Mucosa of descending colon (tissue), 3 donors: ENCODE data around the gene ANKRD33. TPM values are rescaled to one million over a fixed set of nuclear protein-coding genes. Genes with fewer than 3 reads are reported as not detected.

Source experiments
- ATAC-seq: fragments of 200-7000 bp; cut with Tn5 transposase; one replicate; pipeline ENCODE4 v1.9.1; 2020; ENCODE audit warnings: mild to moderate bottlenecking, moderate library complexity
- DNase-seq, 3 donors: peaks; one replicate each; pipeline ENCODE4 v3.0.0-alpha.2; 2020
- H3K36me3 ChIP-seq: fragments of 200-600 bp; one replicate; pipeline ENCODE4 v1.8.0; 2021; ENCODE audit warnings: low read depth, mild to moderate bottlenecking
- H3K4me1 ChIP-seq: fragments of 200-600 bp; one replicate; pipeline ENCODE4 v1.8.0; 2021; ENCODE audit warnings: low read depth, mild to moderate bottlenecking
- H3K4me3 ChIP-seq: fragments of 200-600 bp; one replicate; pipeline ENCODE4 v1.8.0; 2021; ENCODE audit warnings: mild to moderate bottlenecking
- H3K9me3 ChIP-seq: fragments of 200-600 bp; one replicate; pipeline ENCODE4 v1.8.0; 2021; ENCODE audit warnings: mild to moderate bottlenecking
- intact Hi-C, 2 donors: fragments of 100-400 bp; cut with DNase I in 1 of 2; cut with micrococcal nuclease in 1 of 2; formaldehyde crosslinking; loops; one replicate each; pipeline versions ENCODE4 v1.11.0 to v1.11.1; 2022; cut with DNase I, micrococcal nuclease
- long read RNA-seq, 2 donors: library from polyadenylated mRNA; unstranded; transcript quantifications; one replicate each; pipeline ENCODE4 v2.0.0, GENCODE V29; 2019 to 2021
- total RNA-seq, 3 donors: library from RNA; stranded (reverse); fragmentation: NEBNext Ultra II Directional in 2 of 3; extraction: Animal tissue kit (Norgen Biotek cat#: 25700) in 2 of 3; gene quantifications; one replicate each; pipeline versions ENCODE4 v1.2.1 to v1.2.4, GENCODE V29; 2021 to 2023
- TF ChIP-seq, protein P1 (sequence below): fragments of 200-600 bp; IDR thresholded peaks from one replicate; pipeline ENCODE4 v1.8.0; 2022; ENCODE audit warnings: antibody characterized with exemption, mild to moderate bottlenecking
- donor health status: DM: no; HTN: no; CAD: no; lungs with moderate emphysema.
- donor health status: DM: no; HTN: no; CAD: no.
- donor health status: DM: no; HTN: yes; CAD: no.

The ANKRD33 gene, protein sequence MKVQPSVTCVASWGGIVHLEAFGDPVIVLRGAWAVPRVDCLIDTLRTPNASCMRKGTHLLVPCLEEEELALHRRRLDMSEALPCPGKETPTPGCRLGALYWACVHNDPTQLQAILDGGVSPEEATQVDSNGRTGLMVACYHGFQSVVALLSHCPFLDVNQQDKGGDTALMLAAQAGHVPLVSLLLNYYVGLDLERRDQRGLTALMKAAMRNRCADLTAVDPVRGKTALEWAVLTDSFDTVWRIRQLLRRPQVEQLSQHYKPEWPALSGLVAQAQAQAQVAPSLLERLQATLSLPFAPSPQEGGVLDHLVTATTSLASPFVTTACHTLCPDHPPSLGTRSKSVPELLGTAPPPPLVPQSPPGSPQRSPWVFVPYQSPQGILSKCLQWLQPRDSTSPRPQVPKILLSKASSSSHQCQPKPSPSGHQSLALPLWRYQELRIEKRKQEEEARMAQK
- under 1 TPM in 1 of 3 donors, not detected in 2; 0.46 TPM for total RNA-seq
- long read RNA-seq, donor 1: 0 reads
- long read RNA-seq, donor 2: 0 reads

DNA sequence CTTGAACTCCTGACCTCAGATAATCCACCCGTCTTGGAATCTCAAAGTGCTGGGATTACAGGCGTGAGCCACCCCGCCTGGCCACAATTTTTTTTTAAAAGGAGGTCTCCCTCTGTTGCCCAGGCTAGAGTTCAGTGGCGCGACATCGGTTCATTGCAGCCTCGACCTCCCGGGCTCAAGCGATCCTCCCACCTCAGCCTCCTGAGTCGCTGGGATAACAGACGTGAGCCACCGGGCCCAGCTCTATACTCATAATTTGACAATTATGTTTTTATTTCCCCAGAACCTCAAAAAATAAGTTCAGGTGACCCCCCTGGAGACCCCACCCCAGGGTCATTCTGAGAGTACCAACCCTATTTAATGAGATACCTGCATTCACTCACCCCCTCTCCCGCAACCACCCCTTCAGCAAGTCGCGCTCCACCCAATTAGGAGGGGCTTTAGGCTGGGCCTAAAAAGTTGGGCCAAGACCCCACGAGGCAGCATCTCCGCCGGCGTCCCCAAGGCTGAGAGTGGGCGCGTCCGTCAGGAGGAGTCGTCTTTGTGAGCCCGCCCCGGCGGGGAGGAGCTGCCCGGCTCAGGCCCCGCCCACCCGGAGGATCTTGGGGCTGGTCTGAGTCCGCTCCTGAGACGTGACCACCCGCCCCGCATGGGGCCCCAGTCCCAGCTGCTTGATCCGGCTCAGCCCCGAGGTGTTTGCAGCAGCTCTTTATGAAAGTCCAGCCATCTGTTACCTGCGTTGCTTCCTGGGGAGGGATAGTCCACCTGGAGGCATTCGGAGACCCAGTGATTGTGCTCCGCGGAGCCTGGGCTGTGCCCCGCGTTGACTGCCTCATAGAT, at the start of gene ANKRD33:
ANKRD33 (plus strand) TSS at position 628 of the 840 bp plus-strand sequence; CDS start at position 712, 84 bp downstream.
- Histone ChIP-seq H3K4me1 (peaks cover 3% of the 10 kb centered on the region), H3K36me3 (no peaks in the 10 kb centered on the region), H3K4me3 (no peak within 1 kb of the TSS), H3K9me3 (no peaks in the 10 kb centered on the region)
- DNase-seq (peak in 2 of 3 donors; percentile 61 to 76), ATAC-seq (peak; percentile 66)
- TF ChIP-seq, protein P1, sequence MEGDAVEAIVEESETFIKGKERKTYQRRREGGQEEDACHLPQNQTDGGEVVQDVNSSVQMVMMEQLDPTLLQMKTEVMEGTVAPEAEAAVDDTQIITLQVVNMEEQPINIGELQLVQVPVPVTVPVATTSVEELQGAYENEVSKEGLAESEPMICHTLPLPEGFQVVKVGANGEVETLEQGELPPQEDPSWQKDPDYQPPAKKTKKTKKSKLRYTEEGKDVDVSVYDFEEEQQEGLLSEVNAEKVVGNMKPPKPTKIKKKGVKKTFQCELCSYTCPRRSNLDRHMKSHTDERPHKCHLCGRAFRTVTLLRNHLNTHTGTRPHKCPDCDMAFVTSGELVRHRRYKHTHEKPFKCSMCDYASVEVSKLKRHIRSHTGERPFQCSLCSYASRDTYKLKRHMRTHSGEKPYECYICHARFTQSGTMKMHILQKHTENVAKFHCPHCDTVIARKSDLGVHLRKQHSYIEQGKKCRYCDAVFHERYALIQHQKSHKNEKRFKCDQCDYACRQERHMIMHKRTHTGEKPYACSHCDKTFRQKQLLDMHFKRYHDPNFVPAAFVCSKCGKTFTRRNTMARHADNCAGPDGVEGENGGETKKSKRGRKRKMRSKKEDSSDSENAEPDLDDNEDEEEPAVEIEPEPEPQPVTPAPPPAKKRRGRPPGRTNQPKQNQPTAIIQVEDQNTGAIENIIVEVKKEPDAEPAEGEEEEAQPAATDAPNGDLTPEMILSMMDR: no peak
- intact Hi-C loops: no loop called here

DNA sequence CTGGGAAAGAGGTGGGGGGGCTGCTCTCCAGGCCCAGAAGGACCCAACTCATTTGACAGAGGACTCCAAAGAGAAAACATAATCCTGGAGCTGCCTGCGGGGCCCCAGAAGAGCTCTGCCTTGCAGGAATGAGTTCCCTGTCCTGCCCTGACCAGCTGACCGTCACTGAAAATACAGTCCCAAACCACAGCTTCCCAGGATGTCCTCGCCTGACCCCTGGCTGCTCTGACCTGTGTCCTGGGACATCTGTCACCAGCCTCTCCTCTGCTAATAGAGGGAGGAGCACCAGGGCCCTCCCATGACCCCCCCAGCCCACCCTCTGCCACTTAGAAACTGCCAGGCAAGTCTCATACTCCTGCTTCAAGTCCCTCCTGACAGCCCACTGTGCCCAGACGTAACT, 49.1 kb upstream of the ANKRD33 start:
- no peaks in the 10 kb centered on the region for H3K9me3 ChIP-seq
- DNase-seq (no peak), ATAC-seq (no peak)
- no peak overlapping the region for H3K4me3 ChIP-seq
- no peaks in the 10 kb centered on the region for H3K36me3 ChIP-seq
- no peaks in the 10 kb centered on the region for H3K4me1 ChIP-seq
- TF ChIP-seq, protein P1: no peak
- intact Hi-C loops: no loop called here

DNA sequence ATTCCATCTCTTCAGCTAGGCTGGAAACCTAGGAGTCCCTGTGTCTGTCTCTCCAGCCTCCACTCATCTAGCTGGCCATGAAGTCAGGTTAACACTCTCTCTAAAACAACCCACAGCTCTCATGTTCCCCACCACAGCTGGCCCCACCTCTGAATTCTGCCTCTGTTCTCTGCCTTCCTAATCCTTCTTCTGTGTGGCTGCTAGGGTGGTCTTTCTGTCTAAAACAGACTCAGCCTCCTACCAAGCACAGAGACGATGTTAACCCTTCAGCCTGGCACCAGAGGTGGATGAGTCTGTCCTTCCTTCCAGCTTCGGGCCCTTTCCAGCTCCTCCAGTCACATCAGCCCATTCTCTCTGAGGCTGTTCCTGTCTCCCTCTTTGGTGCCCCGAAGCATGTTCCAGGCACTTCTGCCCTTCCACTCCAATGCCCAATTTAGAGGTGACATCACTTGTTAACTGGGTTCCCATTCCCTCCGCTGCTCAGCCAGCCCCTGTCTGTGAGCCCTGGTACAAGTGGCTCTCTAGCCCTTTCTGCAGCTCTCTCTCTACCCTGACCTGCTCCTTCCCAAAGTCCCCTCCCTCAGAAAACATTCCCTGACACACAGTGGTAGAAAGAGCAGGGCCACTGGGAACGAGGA, 48.5 kb upstream of the ANKRD33 start:
- TF ChIP-seq, protein P1: no peak
- Histone ChIP-seq H3K4me1 (no peaks in the 10 kb centered on the region), H3K36me3 (no peaks in the 10 kb centered on the region), H3K4me3 (no peak overlapping the region), H3K9me3 (no peaks in the 10 kb centered on the region)
- ATAC-seq (no peak), DNase-seq (no peak)
- intact Hi-C loops: no loop called here

DNA sequence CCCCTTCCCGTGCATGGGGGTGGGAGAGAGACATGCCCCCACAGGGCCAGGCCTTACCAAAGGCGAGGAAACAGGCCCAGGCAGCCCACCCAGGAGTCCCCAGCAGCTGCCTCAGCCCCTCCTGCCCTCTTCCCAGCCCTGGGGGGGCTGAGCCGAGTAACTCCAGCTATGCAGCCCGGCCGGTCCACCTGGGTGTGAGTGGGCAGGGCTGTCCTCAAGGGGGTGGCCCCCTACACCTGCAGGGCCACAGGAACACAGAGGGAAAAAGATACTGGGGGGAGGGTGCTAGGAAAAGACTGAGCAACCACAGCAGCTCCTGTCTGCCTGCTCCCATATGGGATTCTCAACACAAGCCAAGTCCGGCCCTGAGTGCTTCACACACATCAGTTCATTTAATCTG, 46.9 kb upstream of the ANKRD33 start:
- TF ChIP-seq, protein P1: no peak
- no peak for ATAC-seq
- DNase-seq: no peak
- H3K4me3 ChIP-seq: no peak overlapping the region
- H3K36me3 ChIP-seq: no peaks in the 10 kb centered on the region
- no peaks in the 10 kb centered on the region for H3K4me1 ChIP-seq
- no peaks in the 10 kb centered on the region for H3K9me3 ChIP-seq
- intact Hi-C loops: no loop called here

DNA sequence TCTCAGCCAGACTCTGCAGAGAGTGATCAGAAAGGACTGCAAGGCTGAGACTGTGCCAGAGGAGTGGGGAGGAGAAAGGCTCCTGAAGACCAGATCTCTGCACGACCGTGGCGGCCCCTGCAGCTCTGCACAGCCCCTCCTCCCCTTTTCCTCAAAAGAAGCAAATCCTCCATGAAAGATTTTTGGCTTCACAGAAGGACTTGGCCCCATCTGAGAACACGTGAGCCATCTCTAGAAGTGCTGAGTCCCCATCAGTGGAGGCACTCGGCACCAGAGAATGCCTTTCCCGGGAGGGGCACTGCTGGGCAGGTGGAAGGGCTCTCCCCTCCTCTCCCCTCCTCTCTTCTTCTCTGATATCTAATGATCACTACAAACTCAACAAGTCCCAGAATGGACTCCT, 46.2 kb upstream of the ANKRD33 start:
- DNase-seq: no peak

More for the DNA sequence above, 46.2 kb upstream of the ANKRD33 start:
- TF ChIP-seq, protein P1: no peak
- H3K9me3 ChIP-seq: no peaks in the 10 kb centered on the region
- no peaks in the 10 kb centered on the region for H3K36me3 ChIP-seq
- ATAC-seq: no peak
- intact Hi-C loops: no loop called here
- H3K4me3 ChIP-seq: no peak overlapping the region
- H3K4me1 ChIP-seq: peaks cover 5% of the 10 kb centered on the region
